Activated CD8-positive, alpha-beta T cell treated with anti-CD3 and anti-CD28 coated beads for 36 hours (primary cell): Measurements from ENCODE around the gene PKLR. TPM values are rescaled to one million over a fixed set of nuclear protein-coding genes. Genes with fewer than 3 reads are reported as not detected.
"Not testable (repeated sequence)": the region's sequence is repeated elsewhere in the genome, so short reads cannot be mapped to it uniquely, and the experiment has no call there.

Experiments
- ATAC-seq: fragments of 200-7000 bp; cut with Tn5 transposase; one replicate; pipeline ENCODE4 v1.10.0; 2021; ENCODE audit warnings: mild to moderate bottlenecking, moderate library complexity
- CTCF ChIA-PET: fragments of 350-600 bp; sonication (Branson Sonifier 250); formaldehyde crosslinking; loops from one replicate; lab custom pipeline; 2021; ENCODE audit warnings: antibody characterized with exemption; lab: Charles Lee
- POLR2A ChIA-PET: fragments of 350-600 bp; sonication (Branson Sonifier 250); formaldehyde crosslinking; loops from one replicate; lab custom pipeline; 2021; ENCODE audit warnings: antibody characterized with exemption; lab: Charles Lee
- DNase-seq: peaks from one replicate; pipeline ENCODE4 v3.0.0-alpha.2; 2020
- H3K27ac Mint-ChIP-seq: one replicate; pipeline ENCODE4 v1.8.0; 2021; ENCODE audit warnings: mild to moderate bottlenecking, mixed read lengths
- H3K27me3 Mint-ChIP-seq: one replicate; pipeline ENCODE4 v1.8.0; 2021; ENCODE audit warnings: mixed read lengths
- H3K36me3 Mint-ChIP-seq: one replicate; pipeline ENCODE4 v1.8.0; 2021; ENCODE audit warnings: low read depth, mixed read lengths
- H3K4me1 Mint-ChIP-seq: one replicate; pipeline ENCODE4 v1.8.0; 2021; ENCODE audit warnings: low read depth, mixed read lengths
- H3K4me3 Mint-ChIP-seq: one replicate; pipeline ENCODE4 v1.8.0; 2021; ENCODE audit warnings: mild to moderate bottlenecking, moderate library complexity, mixed read lengths
- H3K9me3 Mint-ChIP-seq: one replicate; pipeline ENCODE4 v1.8.0; 2021; ENCODE audit warnings: mixed read lengths
- intact Hi-C: fragments of 100-400 bp; cut with micrococcal nuclease; formaldehyde crosslinking; loops from one replicate; pipeline ENCODE4 v1.10.0; 2022
- total RNA-seq, 2 experiments: library from RNA; stranded (reverse); gene quantifications; one replicate each; pipeline ENCODE4 v1.2.3, GENCODE V29; 2021
- TF ChIP-seq, protein P1 (sequence below): fragments of 200-600 bp; IDR thresholded peaks from one replicate; pipeline ENCODE4 v1.8.0; 2022; ENCODE audit warnings: antibody characterized with exemption, mild to moderate bottlenecking

Gene PKLR
- total RNA-seq, 2 experiments from 2014 or later: not detected

DNA sequence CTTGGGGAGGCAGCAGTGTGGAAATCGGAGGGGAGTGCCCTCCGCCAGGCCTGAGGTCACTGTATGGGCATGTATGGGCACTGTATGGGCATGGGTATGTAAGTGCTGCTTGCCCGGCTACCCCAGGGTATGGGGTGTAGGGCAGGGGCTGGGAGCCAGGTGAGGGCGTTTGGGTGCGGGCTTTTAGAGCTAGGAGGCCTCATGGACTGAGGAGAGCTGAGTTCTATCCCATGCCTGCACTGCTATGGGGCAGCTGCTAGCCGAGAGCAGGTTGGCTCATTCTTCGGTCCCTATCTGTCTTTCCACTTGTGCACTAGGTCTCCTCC, 5.3 kb downstream of the PKLR start:
- ATAC-seq (no peak), DNase-seq (no peak)
- Mint-ChIP-seq H3K9me3 (no peaks in the 10 kb centered on the region), H3K36me3 (no peaks in the 10 kb centered on the region), H3K27me3 (peaks cover 30% of the 10 kb centered on the region), H3K4me1 (peaks cover 4% of the 10 kb centered on the region), H3K4me3 (no peak overlapping the region), H3K27ac (no peak overlapping the region)
- POLR2A ChIA-PET: no interaction called here
- CTCF ChIA-PET: no interaction called here
- intact Hi-C loops: no loop called here
- TF ChIP-seq, protein P1, sequence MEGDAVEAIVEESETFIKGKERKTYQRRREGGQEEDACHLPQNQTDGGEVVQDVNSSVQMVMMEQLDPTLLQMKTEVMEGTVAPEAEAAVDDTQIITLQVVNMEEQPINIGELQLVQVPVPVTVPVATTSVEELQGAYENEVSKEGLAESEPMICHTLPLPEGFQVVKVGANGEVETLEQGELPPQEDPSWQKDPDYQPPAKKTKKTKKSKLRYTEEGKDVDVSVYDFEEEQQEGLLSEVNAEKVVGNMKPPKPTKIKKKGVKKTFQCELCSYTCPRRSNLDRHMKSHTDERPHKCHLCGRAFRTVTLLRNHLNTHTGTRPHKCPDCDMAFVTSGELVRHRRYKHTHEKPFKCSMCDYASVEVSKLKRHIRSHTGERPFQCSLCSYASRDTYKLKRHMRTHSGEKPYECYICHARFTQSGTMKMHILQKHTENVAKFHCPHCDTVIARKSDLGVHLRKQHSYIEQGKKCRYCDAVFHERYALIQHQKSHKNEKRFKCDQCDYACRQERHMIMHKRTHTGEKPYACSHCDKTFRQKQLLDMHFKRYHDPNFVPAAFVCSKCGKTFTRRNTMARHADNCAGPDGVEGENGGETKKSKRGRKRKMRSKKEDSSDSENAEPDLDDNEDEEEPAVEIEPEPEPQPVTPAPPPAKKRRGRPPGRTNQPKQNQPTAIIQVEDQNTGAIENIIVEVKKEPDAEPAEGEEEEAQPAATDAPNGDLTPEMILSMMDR: no peak

DNA sequence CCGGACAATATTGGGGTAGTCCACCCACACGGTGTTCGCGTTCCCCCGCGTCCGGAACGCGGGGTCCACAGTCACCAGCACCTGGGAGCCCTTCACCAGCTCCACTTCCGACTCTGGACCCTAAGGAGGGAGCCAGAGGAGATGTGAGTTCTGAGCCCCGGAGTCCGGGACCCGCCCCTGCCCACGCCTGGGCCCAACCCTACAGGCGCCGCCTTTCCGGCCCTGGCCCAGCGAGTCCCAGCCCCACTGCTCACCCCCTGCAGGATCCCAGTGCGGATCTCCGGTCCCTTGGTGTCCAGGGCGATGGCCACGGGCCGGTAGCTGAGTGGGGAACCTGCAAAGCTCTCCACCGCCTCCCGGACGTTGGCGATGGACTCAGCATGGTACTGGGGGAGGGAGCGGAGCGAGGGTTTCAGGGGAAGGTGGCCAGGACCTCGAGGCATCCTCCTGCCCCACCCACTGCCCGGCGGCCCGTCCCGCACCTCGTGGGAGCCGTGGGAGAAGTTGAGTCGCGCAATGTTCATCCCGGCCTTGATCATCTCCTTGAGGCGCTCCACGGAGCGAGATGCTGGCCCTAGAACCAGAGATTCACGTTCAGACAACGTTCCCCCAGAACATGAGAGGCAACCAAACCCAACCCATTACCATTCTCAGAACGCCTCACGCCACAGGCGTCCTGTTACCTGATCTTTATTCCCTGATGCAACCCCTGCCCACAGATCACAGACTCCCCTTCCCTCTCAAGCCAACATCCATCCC, 5.9 kb downstream of the PKLR start:
- CTCF ChIA-PET: no interaction called here
- intact Hi-C loops: no loop called here
- H3K36me3 Mint-ChIP-seq: no peaks in the 10 kb centered on the region
- H3K4me1 Mint-ChIP-seq: peaks cover 4% of the 10 kb centered on the region
- POLR2A ChIA-PET: interaction anchor here (0.8 to 1.1 kb wide), 2 partner anchors 44 to 47 kb away, joined by 3 to 5 read pairs; no protein-coding TSS in a partner anchor
- H3K27ac Mint-ChIP-seq: no peak overlapping the region
- ATAC-seq (peak; percentile 27), DNase-seq (no peak)
- TF ChIP-seq, protein P1: no peak
- no peak overlapping the region for H3K4me3 Mint-ChIP-seq
- H3K27me3 Mint-ChIP-seq: peaks cover 30% of the 10 kb centered on the region
- no peaks in the 10 kb centered on the region for H3K9me3 Mint-ChIP-seq

DNA sequence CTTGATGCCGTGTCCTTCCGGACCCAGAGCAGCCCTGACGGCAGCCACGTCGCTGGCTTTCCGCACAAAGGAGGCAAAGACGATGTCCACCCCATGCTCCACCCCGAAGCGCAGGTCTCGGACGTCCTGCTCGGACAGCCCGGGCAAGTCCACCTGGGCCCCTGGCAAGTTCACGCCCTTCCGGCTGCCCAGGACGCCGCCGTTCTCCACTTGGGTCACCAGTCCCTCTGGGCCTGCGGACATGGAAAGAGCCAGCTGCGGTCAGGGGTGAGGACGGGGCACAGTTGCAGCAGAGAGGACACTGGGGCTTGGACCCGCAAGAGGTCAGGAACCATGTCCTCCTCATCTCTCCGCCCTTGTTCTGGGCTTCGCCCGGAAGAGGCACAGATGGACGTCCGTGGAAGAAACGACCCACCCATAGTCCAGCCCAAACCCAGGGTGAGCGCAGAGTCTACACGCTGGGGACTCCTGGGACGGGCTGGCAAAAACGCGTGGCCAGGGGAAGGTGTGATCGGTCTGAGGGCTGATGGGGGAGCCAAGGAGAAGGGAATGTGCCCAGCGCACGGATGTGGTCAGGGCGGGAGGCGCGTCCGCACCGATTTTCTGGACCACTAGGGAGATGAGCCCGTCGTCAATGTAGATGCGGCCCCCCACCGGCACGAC, 6.6 kb downstream of the PKLR start:
- no peak for DNase-seq
- ChIA-PET CTCF (no interaction called here), POLR2A (interaction anchor here (0.8 to 1.1 kb wide), 2 partner anchors 43 to 48 kb away, joined by 3 to 5 read pairs; no protein-coding TSS in a partner anchor)
- peaks cover 4% of the 10 kb centered on the region for H3K4me1 Mint-ChIP-seq
- H3K9me3 Mint-ChIP-seq: no peaks in the 10 kb centered on the region
- no peaks in the 10 kb centered on the region for H3K36me3 Mint-ChIP-seq
- TF ChIP-seq, protein P1: no peak
- H3K4me3 Mint-ChIP-seq: no peak overlapping the region
- no peak for ATAC-seq
- no peak overlapping the region for H3K27ac Mint-ChIP-seq
- intact Hi-C loops: no loop called here
- peaks cover 33% of the 10 kb centered on the region for H3K27me3 Mint-ChIP-seq

DNA sequence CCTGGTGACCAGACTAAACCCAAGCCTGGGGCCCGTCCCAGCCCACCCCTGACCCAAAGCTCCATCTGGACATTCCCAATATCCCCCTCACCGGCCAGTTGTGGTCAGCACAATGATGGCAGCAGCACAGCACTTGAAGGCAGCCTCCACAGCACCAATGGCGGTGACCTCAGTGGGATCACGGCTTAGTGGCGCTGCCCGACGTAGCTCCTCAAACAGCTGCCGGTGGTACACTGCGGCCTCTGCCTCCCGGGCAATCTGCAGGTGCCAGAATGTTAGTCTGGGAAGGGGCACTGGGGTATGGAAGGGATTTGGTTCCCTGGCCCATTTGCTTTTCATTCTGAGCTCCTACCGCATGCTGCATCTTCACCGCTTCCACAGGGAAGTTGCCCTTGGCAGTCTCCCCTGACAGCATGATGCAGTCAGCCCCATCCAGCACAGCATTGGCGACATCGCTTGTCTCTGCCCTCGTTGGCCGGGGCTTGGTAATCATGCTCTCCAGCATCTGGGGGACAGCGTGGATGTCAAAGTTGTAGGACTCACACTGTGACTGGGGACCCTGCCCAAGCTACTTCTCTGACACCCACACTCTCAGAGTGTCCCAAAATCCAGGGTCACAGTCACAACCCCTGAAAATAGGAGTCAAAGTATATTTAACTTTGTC, 8.0 kb downstream of the PKLR start:
- H3K4me1 Mint-ChIP-seq: peaks cover 4% of the 10 kb centered on the region
- POLR2A ChIA-PET: interaction anchor here (0.6 to 1.4 kb wide), 3 partner anchors 14 to 45 kb away, joined by 3 to 4 read pairs (median 3); partner anchors contain the start of gene ENTREP3

DNA sequence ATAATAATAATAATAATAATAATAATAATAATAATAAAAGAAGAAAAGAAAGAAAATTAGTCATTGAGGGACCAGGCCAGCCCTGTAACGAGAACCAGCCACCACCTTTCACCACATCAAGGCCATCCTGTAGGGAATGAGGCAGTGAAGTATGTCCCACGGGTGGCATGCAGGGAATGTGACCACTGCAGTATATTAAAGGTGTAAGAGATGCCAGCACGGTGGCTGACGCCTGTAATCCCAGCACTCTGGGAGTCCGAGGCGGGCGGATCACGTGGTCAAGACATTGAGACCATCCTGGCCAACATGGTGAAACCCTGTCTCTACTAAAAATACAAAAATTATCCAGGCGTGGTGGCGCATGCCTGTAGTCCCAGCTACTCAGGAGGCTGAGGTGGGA, 10.2 kb downstream of the PKLR start:
- CTCF ChIA-PET: interaction anchor here (1.8 to 2.0 kb wide), 2 partner anchors 13 to 40 kb away, joined by 4 to 6 read pairs; no protein-coding TSS in a partner anchor
- POLR2A ChIA-PET, intact Hi-C loops, H3K27ac Mint-ChIP-seq, H3K36me3 Mint-ChIP-seq, H3K9me3 Mint-ChIP-seq, ATAC-seq, H3K4me3 Mint-ChIP-seq, H3K4me1 Mint-ChIP-seq, DNase-seq: not testable (repeated sequence)
- peaks cover 18% of the 10 kb centered on the region for H3K27me3 Mint-ChIP-seq

More for the DNA sequence above, 8.0 kb downstream of the PKLR start:
- H3K4me3 Mint-ChIP-seq: no peak overlapping the region
- no peak for DNase-seq
- H3K9me3 Mint-ChIP-seq: no peaks in the 10 kb centered on the region
- H3K36me3 Mint-ChIP-seq: no peaks in the 10 kb centered on the region
- CTCF ChIA-PET: no interaction called here
- TF ChIP-seq, protein P1: no peak
- peaks cover 33% of the 10 kb centered on the region for H3K27me3 Mint-ChIP-seq
- no peak overlapping the region for H3K27ac Mint-ChIP-seq
- intact Hi-C loops: no loop called here
- no peak for ATAC-seq
